Natural killer cell (primary cell): ENCODE data around the gene AURKAIP1. TPM values are rescaled to one million over a fixed set of nuclear protein-coding genes. Genes with fewer than 3 reads are reported as not detected.
"Not testable (repeated sequence)": the region's sequence is repeated elsewhere in the genome, so short reads cannot be mapped to it uniquely, and the experiment has no call there.

Experiments
- ATAC-seq, 3 donors: fragments of 150-1000 bp in 2 of 3; fragments of 200-7000 bp in 1 of 3; cut with Tn5 transposase; 1 replicate in 1 of 3; 2 replicates in 2 of 3; pipeline ENCODE4 v1.10.0; 2021; ENCODE audit warnings: mild to moderate bottlenecking in 2 of 3, moderate library complexity in 2 of 3
- DNase-seq, 2 donors: peaks; one replicate each; pipeline versions ENCODE4 v3.0.0 to v3.0.0-alpha.2; 2013 to 2021; ENCODE audit warnings: mixed read lengths in 1 of 2
- H3K27ac ChIP-seq: one replicate; pipeline ENCODE4 v1.5.1; 2013; ENCODE audit warnings: mild to moderate bottlenecking, low read length
- H3K27me3 ChIP-seq: one replicate; pipeline ENCODE4 v1.6.1; 2013; ENCODE audit warnings: low read length; ENCODE audit not compliant: control insufficient read depth, insufficient read depth
- H3K36me3 ChIP-seq: one replicate; pipeline ENCODE4 v1.6.1; 2013; ENCODE audit warnings: low read length; ENCODE audit not compliant: control insufficient read depth, insufficient read depth
- H3K4me1 ChIP-seq: one replicate; pipeline ENCODE4 v1.6.1; 2013; ENCODE audit warnings: low read length; ENCODE audit not compliant: control insufficient read depth, insufficient read depth
- H3K4me3 ChIP-seq: one replicate; pipeline ENCODE4 v1.5.1; 2013; ENCODE audit warnings: low read length
- H3K9me3 ChIP-seq: one replicate; pipeline ENCODE4 v1.6.1; 2013; ENCODE audit warnings: low read length; ENCODE audit not compliant: control insufficient read depth, insufficient read depth
- H3K27ac Mint-ChIP-seq, 2 donors: one replicate each; pipeline ENCODE4 v1.8.0; 2022; ENCODE audit warnings: mild to moderate bottlenecking in 2 of 2, mixed read lengths in 2 of 2, moderate library complexity in 1 of 2
- H3K27me3 Mint-ChIP-seq, 2 donors: one replicate each; pipeline ENCODE4 v1.8.0; 2022; ENCODE audit warnings: low read depth in 2 of 2, mixed read lengths in 2 of 2
- H3K36me3 Mint-ChIP-seq: one replicate; pipeline ENCODE4 v1.8.0; 2022; ENCODE audit warnings: mixed read lengths
- H3K4me1 Mint-ChIP-seq, 2 donors: one replicate each; pipeline ENCODE4 v1.8.0; 2022; ENCODE audit warnings: mixed read lengths in 2 of 2
- H3K4me3 Mint-ChIP-seq: one replicate; pipeline ENCODE4 v1.8.0; 2022; ENCODE audit warnings: mild to moderate bottlenecking, moderate library complexity, mixed read lengths
- H3K9me3 Mint-ChIP-seq, 2 donors: one replicate each; pipeline ENCODE4 v1.8.0; 2022; ENCODE audit warnings: mixed read lengths in 2 of 2
- CTCF ChIP-seq: fragments of 200-600 bp; IDR thresholded peaks from one replicate; pipeline ENCODE4 v1.8.0; 2022; ENCODE audit warnings: antibody characterized with exemption
- WGBS: methylation state at CpG from one replicate; pipeline ENCODE4 v1.1.7; 2013; ENCODE audit warnings: missing lambda C conversion rate; ENCODE audit not compliant: insufficient coverage; 5-methylcytosine and 5-hydroxymethylcytosine counted together
- intact Hi-C: fragments of 100-400 bp; cut with micrococcal nuclease; formaldehyde crosslinking; loops from one replicate; pipeline ENCODE4 v1.14.2; 2022
- total RNA-seq, 4 donors: library from RNA; stranded (reverse); fragments of 120-200 nt in 1 of 4; gene quantifications; one replicate each; pipeline versions ENCODE4 v1.2.3 to v1.2.4, GENCODE V29; 2013 to 2022

Gene AURKAIP1
- total RNA-seq, 3 donors from 2014 or later (not counting 1 experiment from before 2014, with no cell fraction given), result 60.0 to 76.3 (median 64.6) TPM

GRCh38 chr1:1406101-1406820, 31.3 kb upstream of the AURKAIP1 start:
- Mint-ChIP-seq H3K27ac (peak overlapping the region; percentile 86 to 88), H3K36me3 (no peaks in the 10 kb centered on the region), H3K27me3 (no peaks in the 10 kb centered on the region), H3K4me1 (peaks cover under 1 to 23% of the 10 kb centered on the region in 2 donors), H3K9me3 (no peaks in the 10 kb centered on the region), H3K4me3 (peak overlapping the region; percentile 90)
- H3K27ac ChIP-seq, result peak overlapping the region; percentile 76
- no peak for TF ChIP-seq CTCF
- 45% methylated on average over 43 of the region's 43 CpGs for WGBS
- no peaks in the 10 kb centered on the region for H3K9me3 ChIP-seq
- peak overlapping the region; percentile 76 for H3K4me3 ChIP-seq
- no peak for ATAC-seq
- H3K4me1 ChIP-seq, result peaks cover 25% of the 10 kb centered on the region
- no peaks in the 10 kb centered on the region for H3K27me3 ChIP-seq
- H3K36me3 ChIP-seq, result peaks cover 31% of the 10 kb centered on the region
- peak in 1 of 2 donors; percentile 30 for DNase-seq
- intact Hi-C loops, result loop anchor here (2.0 kb wide), 1 partner anchor 31 kb away; the partner anchor contains the start of gene AURKAIP1

- Histone ChIP-seq H3K27ac (no peak overlapping the region), H3K9me3 (no peaks in the 10 kb centered on the region), H3K36me3 (peaks cover 39% of the 10 kb centered on the region), H3K4me1 (peaks cover 41% of the 10 kb centered on the region), H3K4me3 (no peak overlapping the region), H3K27me3 (no peaks in the 10 kb centered on the region)
- no peak for ATAC-seq
- Mint-ChIP-seq H3K36me3 (no peaks in the 10 kb centered on the region), H3K4me1 (peaks cover 22 to 43% of the 10 kb centered on the region in 2 donors), H3K27me3 (no peaks in the 10 kb centered on the region), H3K9me3 (no peaks in the 10 kb centered on the region), H3K27ac (peak overlapping the region; percentile 25 to 42), H3K4me3 (peak overlapping the region; percentile 17)
- no peak for TF ChIP-seq CTCF
- intact Hi-C loops, result no loop called here
- 94% methylated on average over 7 of the region's 7 CpGs for WGBS
- DNase-seq, result no peak
These were observed 28.6 kb upstream of the AURKAIP1 start for GRCh38 chr1:1403653-1404052.

DNA sequence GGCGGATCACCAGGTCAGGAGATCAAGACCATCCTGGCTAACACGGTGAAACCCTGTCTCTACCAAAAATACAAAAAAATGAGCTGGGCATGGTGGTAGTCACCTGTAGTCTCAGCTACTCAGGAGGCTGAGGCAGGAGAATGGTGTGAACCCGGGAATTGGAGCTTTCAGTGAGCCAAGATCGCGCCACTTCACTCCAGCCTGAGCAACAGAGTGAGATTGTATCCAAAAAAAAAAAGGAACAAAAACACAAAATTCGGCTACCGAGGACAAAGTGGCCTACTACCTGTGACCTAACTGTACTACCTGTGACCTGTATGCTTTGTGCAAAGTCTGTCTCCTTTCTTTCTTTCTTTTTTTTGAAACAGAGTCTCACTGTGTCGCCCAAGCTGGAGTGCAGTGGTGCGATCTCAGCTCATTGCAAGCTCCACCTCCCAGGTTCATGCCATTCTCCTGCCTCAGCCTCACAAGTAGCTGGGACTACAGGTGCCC, 27.9 kb upstream of the AURKAIP1 start:
- H3K9me3 Mint-ChIP-seq, ATAC-seq, H3K27me3 ChIP-seq, DNase-seq, intact Hi-C loops, H3K27me3 Mint-ChIP-seq, H3K4me3 Mint-ChIP-seq, H3K27ac ChIP-seq, H3K9me3 ChIP-seq, H3K4me3 ChIP-seq, H3K36me3 Mint-ChIP-seq: not testable (repeated sequence)
- Mint-ChIP-seq H3K27ac (peak overlapping the region; percentile 25 to 42), H3K4me1 (peaks cover 25 to 47% of the 10 kb centered on the region in 2 donors)
- peaks cover 45% of the 10 kb centered on the region for H3K4me1 ChIP-seq
- 95% methylated on average over 9 of the region's 9 CpGs for WGBS
- H3K36me3 ChIP-seq, result peaks cover 39% of the 10 kb centered on the region

- H3K27me3 ChIP-seq, result no peaks in the 10 kb centered on the region
- H3K36me3 ChIP-seq, result peaks cover 46% of the 10 kb centered on the region
- H3K36me3 Mint-ChIP-seq, result no peaks in the 10 kb centered on the region
- intact Hi-C loops, result no loop called here
- WGBS, result 90% methylated on average over 20 of the region's 20 CpGs
- H3K4me1 ChIP-seq, result peaks cover 48% of the 10 kb centered on the region
- H3K27ac Mint-ChIP-seq, result peak overlapping the region; percentile 52 to 86
- H3K4me3 Mint-ChIP-seq, result peak overlapping the region; percentile 25
- H3K27ac ChIP-seq, result no peak overlapping the region
- DNase-seq (peak in 1 of 2 donors; percentile 62), ATAC-seq (no peak)
- peaks cover 29 to 51% of the 10 kb centered on the region in 2 donors for H3K4me1 Mint-ChIP-seq
- no peaks in the 10 kb centered on the region for H3K9me3 Mint-ChIP-seq
- H3K27me3 Mint-ChIP-seq, result no peaks in the 10 kb centered on the region
- TF ChIP-seq CTCF, result peak; percentile 19
- H3K4me3 ChIP-seq, result no peak overlapping the region
- H3K9me3 ChIP-seq, result no peaks in the 10 kb centered on the region
These were observed 27.3 kb upstream of the AURKAIP1 start for GRCh38 chr1:1402072-1402900.
